Thyroid gland (tissue), 4 donors: ENCODE results near the gene PAX6. TPM values are rescaled to one million over a fixed set of nuclear protein-coding genes. Genes with fewer than 3 reads are reported as not detected.
"Not testable (repeated sequence)": the region's sequence is repeated elsewhere in the genome, so short reads cannot be mapped to it uniquely, and the experiment has no call there.

Experiments used
- DNase-seq, 2 donors: peaks; one replicate each; pipeline ENCODE4 v3.0.0-alpha.2; 2019
- H3K27ac ChIP-seq, 3 donors: fragments of 200-600 bp; sonication (generic); 1 replicate in 2 of 3; 2 replicates in 1 of 3; pipeline ENCODE4 v1.5.1; 2016 to 2019; ENCODE audit warnings: mild to moderate bottlenecking in 1 of 3, moderate library complexity in 1 of 3
- H3K27me3 ChIP-seq: fragments of 200-600 bp; sonication (generic); one replicate; pipeline ENCODE4 v1.5.1; 2019
- H3K36me3 ChIP-seq, 2 donors: fragments of 200-600 bp; sonication (generic); one replicate each; pipeline ENCODE4 v1.5.1; 2016 to 2019
- H3K4me1 ChIP-seq, 2 donors: fragments of 200-600 bp; sonication (generic); one replicate each; pipeline ENCODE4 v1.5.1; 2017 to 2019
- H3K4me3 ChIP-seq, 3 donors: fragments of 200-600 bp; sonication (generic); replicated peaks in 1 of 3; 1 replicate in 2 of 3; 2 replicates in 1 of 3; pipeline ENCODE4 v1.5.1; 2016; ENCODE audit warnings: mild to moderate bottlenecking in 1 of 3
- H3K9me3 ChIP-seq: fragments of 200-600 bp; sonication (generic); one replicate; pipeline ENCODE4 v1.5.1; 2017
- CTCF ChIP-seq, 6 experiments: fragments of 200-600 bp in 3 of 6; fragments of 450-650 bp in 3 of 6; sonication (generic) in 3 of 6; IDR thresholded peaks; one replicate each; pipeline ENCODE4 v1.5.1; 2016 to 2019; ENCODE audit warnings: antibody characterized with exemption in 6 of 6, mild to moderate bottlenecking in 2 of 6, inconsistent platforms in 1 of 6, moderate library complexity in 1 of 6
- POLR2A ChIP-seq, 2 donors: fragments of 450-650 bp; IDR thresholded peaks; one replicate each; pipeline ENCODE4 v1.6.1; 2017; ENCODE audit warnings: antibody characterized with exemption in 2 of 2, mild to moderate bottlenecking in 2 of 2, moderate library complexity in 1 of 2
- WGBS, 2 donors: methylation state at CpG; one replicate each; pipeline ENCODE4 v1.1.5; 2017; 5-methylcytosine and 5-hydroxymethylcytosine counted together
- intact Hi-C: fragments of 100-400 bp; cut with DNase I; formaldehyde crosslinking; loops from one replicate; pipeline ENCODE4 v1.15.1; 2023
- total RNA-seq, 4 donors: library from RNA; depleted of rRNA; stranded (reverse); fragments of >200 nt; gene quantifications; one replicate each; pipeline ENCODE4 v1.2.3, GENCODE V29; 2016

The PAX6 gene
- total RNA-seq, 4 donors from 2014 or later, result not detected

- Histone ChIP-seq H3K27ac (no peak overlapping the region), H3K36me3 (no peaks in the 10 kb centered on the region), H3K4me1 (peaks cover 5 to 7% of the 10 kb centered on the region in 2 donors), H3K4me3 (no peak overlapping the region), H3K27me3 (no peaks in the 10 kb centered on the region), H3K9me3 (no peaks in the 10 kb centered on the region)
- 97 to 98% methylated on average over 1 of the region's 1 CpG for WGBS, 2 donors
- DNase-seq, result no peak
- intact Hi-C loops, result no loop called here
- TF ChIP-seq CTCF (IDR thresholded peaks at IDR 0.05), result no peak
Observed at GRCh38 chr11:31761636-31762035, 49.5 kb downstream of the PAX6 start.

- Histone ChIP-seq H3K27ac (no peak overlapping the region), H3K9me3 (no peaks in the 10 kb centered on the region), H3K4me1 (peaks cover 5 to 7% of the 10 kb centered on the region in 2 donors), H3K36me3 (no peaks in the 10 kb centered on the region), H3K27me3 (no peaks in the 10 kb centered on the region), H3K4me3 (no peak overlapping the region)
- intact Hi-C loops, result loop anchor here (5.0 kb wide), 1 partner anchor 55 kb away; the partner anchor contains the start of gene PAX6
- DNase-seq, result peak; percentile 24 to 27
- 14 to 24% methylated on average over 3 of the region's 3 CpGs for WGBS, 2 donors
- TF ChIP-seq POLR2A (IDR thresholded peaks at IDR 0.05), result no peak
Observed at GRCh38 chr11:31757260-31757835, 53.8 kb downstream of the PAX6 start.

- H3K27ac ChIP-seq, result no peak overlapping the region
- no peaks in the 10 kb centered on the region for H3K36me3 ChIP-seq
- no peaks in the 10 kb centered on the region for H3K4me1 ChIP-seq
- no peaks in the 10 kb centered on the region for H3K27me3 ChIP-seq
- no peak for DNase-seq
- intact Hi-C loops, result no loop called here
- WGBS, 2 donors, result 36 to 64% methylated on average over 1 of the region's 1 CpG
- H3K9me3 ChIP-seq, result no peaks in the 10 kb centered on the region
- TF ChIP-seq CTCF (IDR thresholded peaks at IDR 0.05) (no peak), POLR2A (IDR thresholded peaks at IDR 0.05) (no peak)
- H3K4me3 ChIP-seq, result no peak overlapping the region
Observed at GRCh38 chr11:31747581-31747980, 63.5 kb downstream of the PAX6 start.

GRCh38 chr11:31740731-31741368 lies 70.3 kb downstream of the PAX6 start:
- H3K4me3 ChIP-seq, DNase-seq, H3K4me1 ChIP-seq, H3K27ac ChIP-seq, H3K27me3 ChIP-seq, intact Hi-C loops, H3K36me3 ChIP-seq, H3K9me3 ChIP-seq: not testable (repeated sequence)
- WGBS, 2 donors, result 97 to 98% methylated on average over 26 of the region's 26 CpGs

- H3K27me3 ChIP-seq, result no peaks in the 10 kb centered on the region
- H3K4me1 ChIP-seq, result no peaks in the 10 kb centered on the region
- no peaks in the 10 kb centered on the region for H3K9me3 ChIP-seq
- intact Hi-C loops, result no loop called here
- TF ChIP-seq CTCF (IDR thresholded peaks at IDR 0.05) (no peak), POLR2A (IDR thresholded peaks at IDR 0.05) (no peak)
- 84 to 85% methylated on average over 1 of the region's 1 CpG for WGBS, 2 donors
- no peaks in the 10 kb centered on the region for H3K36me3 ChIP-seq
- H3K4me3 ChIP-seq, result no peak overlapping the region
- no peak overlapping the region for H3K27ac ChIP-seq
- DNase-seq, result no peak
Observed at GRCh38 chr11:31740131-31740530, 71.0 kb downstream of the PAX6 start.
